ENCODE data around the gene HK1. TPM values are rescaled to one million over a fixed set of nuclear protein-coding genes. Genes with fewer than 3 reads are reported as not detected.
A peak's percentile ranks its signal among the peaks of the same experiment; 100 is the strongest.
"Not testable (repeated sequence)": the region's sequence is repeated elsewhere in the genome, so short reads cannot be mapped to it uniquely, and the experiment has no call there.

HK1 gene
- total and polyA plus RNA-seq, 4 experiments from 2014 or later = 68.6 to 156 (median 112) TPM

DNA sequence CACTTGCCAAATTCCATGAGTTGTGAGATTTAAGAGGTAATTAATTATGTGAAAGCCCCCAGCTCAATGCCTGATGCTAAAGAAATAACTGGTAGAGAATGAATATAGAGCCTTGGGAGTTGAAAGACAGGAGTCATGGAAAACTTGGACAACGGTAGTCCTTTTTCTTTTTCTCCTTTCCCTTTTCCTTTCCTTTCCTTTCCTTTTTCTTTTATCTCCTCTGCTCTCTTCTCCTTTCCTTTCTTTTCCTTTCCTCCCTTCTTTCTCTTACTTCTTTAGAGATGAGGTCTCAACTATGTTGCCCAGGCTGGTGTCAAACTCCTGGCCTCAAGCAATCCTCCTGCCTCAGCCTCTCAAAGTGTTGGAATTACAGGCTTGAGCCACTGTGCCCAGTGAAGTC, 165.1 kb downstream of the HK1 start:
- Mint-ChIP-seq H3K9me3 (peaks cover 0 to 1% (median 0%) of the 10 kb centered on the region in 8 donors), H3K27ac (no peak overlapping the region), H3K27me3 (peaks cover 0 to 3% of the 10 kb centered on the region in 2 donors), H3K36me3 (no peaks in the 10 kb centered on the region), H3K4me1 (no peaks in the 10 kb centered on the region), H3K4me3 (no peak overlapping the region)
- CTCF ChIA-PET (ENCODE audit: partially characterized antibody) = no interaction called here
- Histone ChIP-seq H3K36me3 (ENCODE audit: insufficient read depth, low read length) (no peaks in the 10 kb centered on the region), H3K27me3 (ENCODE audit: insufficient read depth, low read length) (no peaks in the 10 kb centered on the region), H3K4me3 (ENCODE audit: low read length in 2 of 2) (no peak overlapping the region), H3K9me3 (ENCODE audit: control insufficient read depth in 1 of 2, low read length in 2 of 2) (no peaks in the 10 kb centered on the region), H3K27ac (ENCODE audit: low read depth, low read length) (no peak overlapping the region), H3K4me1 (ENCODE audit: insufficient read depth, low read length) (no peaks in the 10 kb centered on the region)
- intact Hi-C loops (cut with micrococcal nuclease) = no loop called here
- DNase-seq = no peak
- POLR2A ChIA-PET (ENCODE audit: partially characterized antibody) = no interaction called here

DNA sequence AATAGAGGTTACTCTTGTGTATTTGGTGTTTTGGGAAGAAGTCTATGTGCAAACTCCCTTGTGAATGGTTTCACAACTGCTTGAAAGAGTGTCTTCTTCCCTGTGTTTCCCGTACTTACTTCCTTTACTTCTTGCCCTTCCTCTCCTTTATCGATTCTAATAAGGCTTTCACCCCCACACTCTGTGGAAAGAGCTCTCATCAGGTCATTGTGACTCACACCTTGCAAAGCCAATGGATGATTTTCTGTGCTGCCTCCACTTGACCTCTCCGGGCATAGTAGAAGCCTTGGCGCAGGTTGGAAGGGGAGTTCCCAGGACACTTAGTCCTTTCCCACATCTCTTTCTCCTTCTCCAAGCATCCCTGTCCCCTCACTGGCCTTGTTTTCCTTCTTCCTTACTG, 166.7 kb downstream of the HK1 start:
- H3K4me1 ChIP-seq (ENCODE audit: insufficient read depth, low read length) = peaks cover 7% of the 10 kb centered on the region
- H3K27me3 ChIP-seq (ENCODE audit: insufficient read depth, low read length) = no peaks in the 10 kb centered on the region
- H3K27me3 Mint-ChIP-seq = peaks cover 0 to 3% of the 10 kb centered on the region in 2 donors
- peaks cover 0 to 1% (median 0%) of the 10 kb centered on the region in 8 donors for H3K9me3 Mint-ChIP-seq
- no peaks in the 10 kb centered on the region for H3K36me3 ChIP-seq (ENCODE audit: insufficient read depth, low read length)
- no peaks in the 10 kb centered on the region for H3K36me3 Mint-ChIP-seq
- peaks cover 4 to 7% (median 6%) of the 10 kb centered on the region in 4 donors for H3K4me1 Mint-ChIP-seq
- H3K4me3 ChIP-seq (ENCODE audit: low read length in 2 of 2) = no peak overlapping the region
- H3K4me3 Mint-ChIP-seq = no peak overlapping the region
- H3K27ac Mint-ChIP-seq = no peak overlapping the region
- no peaks in the 10 kb centered on the region for H3K9me3 ChIP-seq (ENCODE audit: control insufficient read depth in 1 of 2, low read length in 2 of 2)
- intact Hi-C loops (cut with micrococcal nuclease) = no loop called here
- POLR2A ChIA-PET (ENCODE audit: partially characterized antibody) = no interaction called here
- no peak for DNase-seq
- CTCF ChIA-PET (ENCODE audit: partially characterized antibody) = no interaction called here
- no peak overlapping the region for H3K27ac ChIP-seq (ENCODE audit: low read depth, low read length)

DNA sequence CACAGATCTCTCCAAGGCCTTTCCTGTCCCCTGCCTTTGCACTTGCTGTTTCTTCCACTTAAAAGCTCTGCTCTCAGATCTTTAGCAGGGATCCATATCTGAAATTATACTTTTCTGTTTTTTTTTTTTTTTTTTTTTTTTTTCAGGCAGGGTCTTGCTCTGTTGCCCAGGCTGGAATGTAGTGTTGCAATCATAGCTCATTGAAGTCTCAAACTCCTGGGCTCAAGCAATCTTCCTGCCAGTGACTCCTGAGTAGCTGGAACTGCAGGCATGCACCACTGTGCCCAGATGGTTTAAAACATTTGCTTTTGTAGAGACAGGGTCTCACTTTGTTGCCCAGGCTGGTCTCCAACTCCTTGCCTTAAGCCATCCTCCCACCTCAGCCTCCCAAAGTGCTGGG, 167.9 kb downstream of the HK1 start:
- Mint-ChIP-seq H3K4me1 (peaks cover 7 to 12% (median 11%) of the 10 kb centered on the region in 4 donors), H3K36me3 (no peaks in the 10 kb centered on the region), H3K27me3 (peaks cover 0 to 3% of the 10 kb centered on the region in 2 donors), H3K9me3 (peaks cover 0 to 1% (median 0%) of the 10 kb centered on the region in 8 donors), H3K4me3 (no peak overlapping the region), H3K27ac (peak overlapping the region in 1 of 7 donors; percentile 25)
- H3K27me3 ChIP-seq (ENCODE audit: insufficient read depth, low read length) = no peaks in the 10 kb centered on the region
- no peaks in the 10 kb centered on the region for H3K36me3 ChIP-seq (ENCODE audit: insufficient read depth, low read length)
- peaks cover 15% of the 10 kb centered on the region for H3K4me1 ChIP-seq (ENCODE audit: insufficient read depth, low read length)
- H3K27ac ChIP-seq (ENCODE audit: low read depth, low read length) = no peak overlapping the region
- ChIA-PET CTCF (ENCODE audit: partially characterized antibody) (interaction anchor here (1.2 to 1.5 kb wide), 2 partner anchors 22 to 61 kb away, joined by 5 to 6 read pairs; no protein-coding TSS in a partner anchor), POLR2A (ENCODE audit: partially characterized antibody) (no interaction called here)
- no peaks in the 10 kb centered on the region for H3K9me3 ChIP-seq (ENCODE audit: control insufficient read depth in 1 of 2, low read length in 2 of 2)
- intact Hi-C loops (cut with micrococcal nuclease) = no loop called here
- H3K4me3 ChIP-seq (ENCODE audit: low read length in 2 of 2) = no peak overlapping the region
- no peak for DNase-seq

DNA sequence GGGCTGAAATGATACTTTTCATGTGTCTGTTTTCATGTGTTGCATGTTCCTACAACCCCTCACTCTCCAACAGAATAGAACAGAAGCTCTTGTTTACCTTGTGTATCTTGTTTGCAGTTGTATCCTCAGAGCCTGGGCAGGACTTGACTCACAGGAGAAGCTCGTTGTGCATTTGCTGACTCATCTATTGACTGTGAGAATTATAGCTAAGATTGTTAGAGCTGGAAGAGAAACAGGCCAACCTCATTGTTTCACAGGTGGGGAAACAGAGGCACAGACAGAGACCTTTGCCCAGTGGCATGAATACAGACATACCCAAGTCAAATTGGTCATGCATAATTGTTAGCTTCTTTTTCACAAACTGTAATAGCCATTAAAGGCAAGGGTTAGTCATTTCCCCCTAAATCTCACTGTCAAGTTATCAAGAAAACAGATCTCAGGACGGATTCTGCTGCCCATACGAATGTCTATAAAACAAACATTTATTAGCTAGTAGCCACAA, 168.4 kb downstream of the HK1 start:
- Histone ChIP-seq H3K27ac (ENCODE audit: low read depth, low read length) (no peak overlapping the region), H3K36me3 (ENCODE audit: insufficient read depth, low read length) (no peaks in the 10 kb centered on the region), H3K27me3 (ENCODE audit: insufficient read depth, low read length) (no peaks in the 10 kb centered on the region), H3K4me1 (ENCODE audit: insufficient read depth, low read length) (peaks cover 15% of the 10 kb centered on the region), H3K9me3 (ENCODE audit: control insufficient read depth in 1 of 2, low read length in 2 of 2) (no peaks in the 10 kb centered on the region), H3K4me3 (ENCODE audit: low read length in 2 of 2) (no peak overlapping the region)
- Mint-ChIP-seq H3K27me3 (peaks cover 0 to 3% of the 10 kb centered on the region in 2 donors), H3K4me3 (no peak overlapping the region), H3K9me3 (peaks cover 0 to 1% (median 0%) of the 10 kb centered on the region in 8 donors), H3K27ac (peak overlapping the region in 1 of 7 donors; percentile 20), H3K36me3 (no peaks in the 10 kb centered on the region), H3K4me1 (peaks cover 7 to 15% (median 12%) of the 10 kb centered on the region in 4 donors)
- ChIA-PET CTCF (ENCODE audit: partially characterized antibody) (interaction anchor here (1.1 to 1.5 kb wide), 4 partner anchors 10 to 61 kb away, joined by 4 to 6 read pairs (median 4); no protein-coding TSS in a partner anchor), POLR2A (ENCODE audit: partially characterized antibody) (interaction anchor here (0.8 kb wide), 1 partner anchor 38 kb away, joined by 3 read pairs; no protein-coding TSS in a partner anchor)
- no peak for DNase-seq
- intact Hi-C loops (cut with micrococcal nuclease) = no loop called here

DNA sequence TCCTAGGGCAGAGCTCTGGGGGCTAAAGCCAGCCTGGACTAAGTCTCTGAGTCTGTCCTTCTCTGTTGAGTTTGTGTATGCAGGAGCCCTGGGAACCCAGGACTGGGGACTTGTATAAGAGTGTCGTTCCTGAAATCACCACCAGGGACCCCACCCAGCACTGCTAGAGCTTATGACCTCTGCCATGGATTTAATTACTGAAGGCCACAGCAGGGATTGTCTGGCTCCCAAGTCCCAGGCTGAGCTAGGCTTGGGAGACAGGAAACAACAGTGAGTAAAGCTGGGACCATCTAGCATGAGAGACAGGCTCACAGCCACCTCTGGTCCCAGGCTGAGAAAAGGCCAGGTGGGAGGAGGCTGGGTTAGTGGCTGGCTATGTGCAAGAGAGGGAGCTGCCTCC, 171.5 kb downstream of the HK1 start:
- no peak overlapping the region for H3K4me3 ChIP-seq (ENCODE audit: low read length in 2 of 2)
- no peaks in the 10 kb centered on the region for H3K27me3 Mint-ChIP-seq
- intact Hi-C loops (cut with micrococcal nuclease) = loop anchor here (1.0 to 2.0 kb wide), 2 partner anchors 23 to 57 kb away; no protein-coding TSS in a partner anchor
- H3K27ac ChIP-seq (ENCODE audit: low read depth, low read length) = no peak overlapping the region
- peaks cover 0 to 1% (median 0%) of the 10 kb centered on the region in 8 donors for H3K9me3 Mint-ChIP-seq
- POLR2A ChIA-PET (ENCODE audit: partially characterized antibody) = interaction anchor here (0.5 to 1.6 kb wide), 3 partner anchors 17 to 57 kb away, joined by 4 read pairs; no protein-coding TSS in a partner anchor
- no peaks in the 10 kb centered on the region for H3K27me3 ChIP-seq (ENCODE audit: insufficient read depth, low read length)
- H3K4me1 Mint-ChIP-seq = peaks cover 12 to 35% (median 22%) of the 10 kb centered on the region in 4 donors
- H3K4me1 ChIP-seq (ENCODE audit: insufficient read depth, low read length) = peaks cover 26% of the 10 kb centered on the region
- CTCF ChIA-PET (ENCODE audit: partially characterized antibody) = interaction anchor here (1.0 to 5.6 kb wide), 16 partner anchors 9 to 65 kb away, joined by 3 to 31 read pairs (median 4); no protein-coding TSS in a partner anchor
- no peaks in the 10 kb centered on the region for H3K36me3 ChIP-seq (ENCODE audit: insufficient read depth, low read length)
- H3K27ac Mint-ChIP-seq = peak overlapping the region; percentile 6 to 90 (median 70)
- H3K36me3 Mint-ChIP-seq = no peaks in the 10 kb centered on the region
- H3K9me3 ChIP-seq (ENCODE audit: control insufficient read depth in 1 of 2, low read length in 2 of 2) = no peaks in the 10 kb centered on the region
- peak; percentile 47 to 60 (median 54) for DNase-seq
- peak overlapping the region in 7 of 8 donors; percentile 0 to 72 (median 58) for H3K4me3 Mint-ChIP-seq

DNA sequence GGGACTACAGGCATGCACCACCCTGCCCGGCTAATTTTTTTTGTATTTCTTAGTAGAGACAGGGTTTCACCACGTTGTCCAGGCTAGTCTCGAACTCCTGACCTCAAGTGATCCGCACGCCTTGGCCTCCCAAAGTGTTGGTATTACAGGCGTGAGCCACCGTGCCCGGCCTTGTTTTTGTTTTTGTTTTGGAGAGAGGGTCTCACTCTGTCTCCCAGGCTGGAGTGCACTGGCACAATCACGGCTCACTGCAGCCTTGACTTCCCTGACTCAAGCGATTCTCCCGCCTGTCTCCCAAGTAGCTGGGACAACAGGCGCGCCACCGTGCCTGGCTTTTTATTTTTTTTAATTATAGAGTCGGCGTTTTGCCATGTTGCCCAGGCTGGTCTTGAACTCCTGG, 172.1 kb downstream of the HK1 start:
- not testable (repeated sequence) for H3K27me3 ChIP-seq (ENCODE audit: insufficient read depth, low read length); H3K4me3 ChIP-seq (ENCODE audit: low read length in 2 of 2); DNase-seq; H3K27ac ChIP-seq (ENCODE audit: low read depth, low read length); H3K36me3 ChIP-seq (ENCODE audit: insufficient read depth, low read length); H3K36me3 Mint-ChIP-seq; H3K9me3 ChIP-seq (ENCODE audit: control insufficient read depth in 1 of 2, low read length in 2 of 2); H3K27me3 Mint-ChIP-seq; H3K9me3 Mint-ChIP-seq
- CTCF ChIA-PET (ENCODE audit: partially characterized antibody) = interaction anchor here (1.0 to 5.6 kb wide), 16 partner anchors 9 to 57 kb away, joined by 3 to 31 read pairs (median 4); no protein-coding TSS in a partner anchor
- Mint-ChIP-seq H3K4me3 (peak overlapping the region in 3 of 8 donors; percentile 63 to 95 (median 91)), H3K4me1 (peaks cover 12 to 35% (median 22%) of the 10 kb centered on the region in 4 donors), H3K27ac (peak overlapping the region in 1 of 7 donors; percentile 89)
- peaks cover 26% of the 10 kb centered on the region for H3K4me1 ChIP-seq (ENCODE audit: insufficient read depth, low read length)
- intact Hi-C loops (cut with micrococcal nuclease) = loop anchor here (1.0 to 2.0 kb wide), 2 partner anchors 24 to 57 kb away; no protein-coding TSS in a partner anchor
- POLR2A ChIA-PET (ENCODE audit: partially characterized antibody) = interaction anchor here (0.6 to 1.8 kb wide), 6 partner anchors 16 to 57 kb away, joined by 3 to 10 read pairs (median 5); no protein-coding TSS in a partner anchor

DNA sequence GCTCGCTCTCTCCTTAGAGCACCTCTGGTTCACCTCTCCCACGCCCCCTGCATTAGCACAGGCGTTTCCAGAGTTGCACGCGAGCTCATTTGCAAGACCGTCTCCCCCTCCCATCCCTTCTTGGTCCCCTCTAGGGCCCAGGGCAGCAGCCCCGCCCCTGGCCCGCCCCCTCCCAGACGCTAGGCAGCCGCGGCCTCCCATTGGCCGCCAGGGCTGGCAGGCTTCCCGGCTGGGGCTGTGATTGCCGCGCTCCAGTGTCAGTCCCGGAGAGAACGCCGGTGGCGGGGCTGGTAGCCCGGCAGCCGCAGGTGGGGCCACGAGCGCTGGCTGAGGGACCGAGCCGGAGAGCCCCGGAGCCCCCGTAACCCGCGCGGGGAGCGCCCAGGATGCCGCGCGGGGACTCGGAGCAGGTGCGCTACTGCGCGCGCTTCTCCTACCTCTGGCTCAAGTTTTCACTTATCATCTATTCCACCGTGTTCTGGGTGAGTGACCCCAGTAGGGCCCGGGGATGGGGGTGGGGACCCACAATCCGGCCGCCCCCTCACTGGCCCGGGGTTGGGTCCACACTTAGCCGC, 173.0 kb downstream of the HK1 start, which contains the start of gene TSPAN15:
Gene TSPAN15, plus strand, starts transcription at position 257 of the 575 bp plus-strand sequence. Its CDS starts 130 bp downstream, at position 387.
- Histone ChIP-seq H3K27me3 (ENCODE audit: insufficient read depth, low read length) (no peaks in the 10 kb centered on the region), H3K4me1 (ENCODE audit: insufficient read depth, low read length) (peaks cover 26% of the 10 kb centered on the region), H3K4me3 (ENCODE audit: low read length in 2 of 2) (peak within 1 kb of the TSS in 1 of 2 donors; percentile 73), H3K36me3 (ENCODE audit: insufficient read depth, low read length) (no peaks in the 10 kb centered on the region), H3K9me3 (ENCODE audit: control insufficient read depth in 1 of 2, low read length in 2 of 2) (no peaks in the 10 kb centered on the region), H3K27ac (ENCODE audit: low read depth, low read length) (peak within 1 kb of the TSS; percentile 49)
- H3K4me1 Mint-ChIP-seq = peaks cover 12 to 35% (median 22%) of the 10 kb centered on the region in 4 donors
- intact Hi-C loops (cut with micrococcal nuclease) = loop anchor here (1.0 to 2.0 kb wide), 2 partner anchors 24 to 43 kb away; no protein-coding TSS in a partner anchor
- H3K27me3 Mint-ChIP-seq = no peaks in the 10 kb centered on the region
- peak within 1 kb of the TSS; percentile 86 to 95 (median 90) for H3K4me3 Mint-ChIP-seq
- CTCF ChIA-PET (ENCODE audit: partially characterized antibody) = interaction anchor here (0.8 to 5.6 kb wide), 7 partner anchors 14 to 186 kb away, joined by 3 to 31 read pairs (median 4); no protein-coding TSS in a partner anchor
- peak within 1 kb of the TSS; percentile 39 to 89 (median 70) for H3K27ac Mint-ChIP-seq
- no peaks in the 10 kb centered on the region for H3K36me3 Mint-ChIP-seq
- POLR2A ChIA-PET (ENCODE audit: partially characterized antibody) = interaction anchor here (0.6 to 1.8 kb wide), 5 partner anchors 20 to 1034 kb away, joined by 3 to 10 read pairs (median 6); no protein-coding TSS in a partner anchor
- no peaks in the 10 kb centered on the region for H3K9me3 Mint-ChIP-seq
- DNase-seq = peak; percentile 80 to 83 (median 82)
